ENCODE measurements around the gene RACGAP1. TPM values are rescaled to one million over a fixed set of nuclear protein-coding genes. Genes with fewer than 3 reads are reported as not detected.
A peak's percentile ranks its signal among the peaks of the same experiment; 100 is the strongest.

Gene RACGAP1
- total and polyA plus RNA-seq, 2 of the 8 experiments (the other 6 are each of a cell fraction or from before 2014, with no cell fraction given) = 18.0 to 66.3 TPM

DNA sequence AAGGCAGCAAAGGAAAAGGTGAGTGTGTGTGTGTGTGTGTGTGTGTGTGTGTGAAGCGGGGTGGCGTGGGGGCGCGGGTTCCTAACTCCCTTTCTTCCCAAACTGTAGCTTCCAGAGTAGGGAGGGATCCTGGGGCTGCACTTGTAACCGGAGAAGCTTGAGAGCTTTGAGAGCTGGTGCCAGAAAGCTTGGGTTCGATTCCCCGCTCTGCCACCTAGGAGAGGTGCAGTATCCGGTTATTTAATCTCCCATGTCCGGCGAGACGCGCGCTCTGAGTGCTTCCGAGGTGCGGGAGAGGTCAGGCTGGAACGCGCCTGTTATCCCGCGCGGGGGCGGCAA lies 7.2 kb upstream of the RACGAP1 start (continued):
- TF ChIP-seq, protein P1, sequence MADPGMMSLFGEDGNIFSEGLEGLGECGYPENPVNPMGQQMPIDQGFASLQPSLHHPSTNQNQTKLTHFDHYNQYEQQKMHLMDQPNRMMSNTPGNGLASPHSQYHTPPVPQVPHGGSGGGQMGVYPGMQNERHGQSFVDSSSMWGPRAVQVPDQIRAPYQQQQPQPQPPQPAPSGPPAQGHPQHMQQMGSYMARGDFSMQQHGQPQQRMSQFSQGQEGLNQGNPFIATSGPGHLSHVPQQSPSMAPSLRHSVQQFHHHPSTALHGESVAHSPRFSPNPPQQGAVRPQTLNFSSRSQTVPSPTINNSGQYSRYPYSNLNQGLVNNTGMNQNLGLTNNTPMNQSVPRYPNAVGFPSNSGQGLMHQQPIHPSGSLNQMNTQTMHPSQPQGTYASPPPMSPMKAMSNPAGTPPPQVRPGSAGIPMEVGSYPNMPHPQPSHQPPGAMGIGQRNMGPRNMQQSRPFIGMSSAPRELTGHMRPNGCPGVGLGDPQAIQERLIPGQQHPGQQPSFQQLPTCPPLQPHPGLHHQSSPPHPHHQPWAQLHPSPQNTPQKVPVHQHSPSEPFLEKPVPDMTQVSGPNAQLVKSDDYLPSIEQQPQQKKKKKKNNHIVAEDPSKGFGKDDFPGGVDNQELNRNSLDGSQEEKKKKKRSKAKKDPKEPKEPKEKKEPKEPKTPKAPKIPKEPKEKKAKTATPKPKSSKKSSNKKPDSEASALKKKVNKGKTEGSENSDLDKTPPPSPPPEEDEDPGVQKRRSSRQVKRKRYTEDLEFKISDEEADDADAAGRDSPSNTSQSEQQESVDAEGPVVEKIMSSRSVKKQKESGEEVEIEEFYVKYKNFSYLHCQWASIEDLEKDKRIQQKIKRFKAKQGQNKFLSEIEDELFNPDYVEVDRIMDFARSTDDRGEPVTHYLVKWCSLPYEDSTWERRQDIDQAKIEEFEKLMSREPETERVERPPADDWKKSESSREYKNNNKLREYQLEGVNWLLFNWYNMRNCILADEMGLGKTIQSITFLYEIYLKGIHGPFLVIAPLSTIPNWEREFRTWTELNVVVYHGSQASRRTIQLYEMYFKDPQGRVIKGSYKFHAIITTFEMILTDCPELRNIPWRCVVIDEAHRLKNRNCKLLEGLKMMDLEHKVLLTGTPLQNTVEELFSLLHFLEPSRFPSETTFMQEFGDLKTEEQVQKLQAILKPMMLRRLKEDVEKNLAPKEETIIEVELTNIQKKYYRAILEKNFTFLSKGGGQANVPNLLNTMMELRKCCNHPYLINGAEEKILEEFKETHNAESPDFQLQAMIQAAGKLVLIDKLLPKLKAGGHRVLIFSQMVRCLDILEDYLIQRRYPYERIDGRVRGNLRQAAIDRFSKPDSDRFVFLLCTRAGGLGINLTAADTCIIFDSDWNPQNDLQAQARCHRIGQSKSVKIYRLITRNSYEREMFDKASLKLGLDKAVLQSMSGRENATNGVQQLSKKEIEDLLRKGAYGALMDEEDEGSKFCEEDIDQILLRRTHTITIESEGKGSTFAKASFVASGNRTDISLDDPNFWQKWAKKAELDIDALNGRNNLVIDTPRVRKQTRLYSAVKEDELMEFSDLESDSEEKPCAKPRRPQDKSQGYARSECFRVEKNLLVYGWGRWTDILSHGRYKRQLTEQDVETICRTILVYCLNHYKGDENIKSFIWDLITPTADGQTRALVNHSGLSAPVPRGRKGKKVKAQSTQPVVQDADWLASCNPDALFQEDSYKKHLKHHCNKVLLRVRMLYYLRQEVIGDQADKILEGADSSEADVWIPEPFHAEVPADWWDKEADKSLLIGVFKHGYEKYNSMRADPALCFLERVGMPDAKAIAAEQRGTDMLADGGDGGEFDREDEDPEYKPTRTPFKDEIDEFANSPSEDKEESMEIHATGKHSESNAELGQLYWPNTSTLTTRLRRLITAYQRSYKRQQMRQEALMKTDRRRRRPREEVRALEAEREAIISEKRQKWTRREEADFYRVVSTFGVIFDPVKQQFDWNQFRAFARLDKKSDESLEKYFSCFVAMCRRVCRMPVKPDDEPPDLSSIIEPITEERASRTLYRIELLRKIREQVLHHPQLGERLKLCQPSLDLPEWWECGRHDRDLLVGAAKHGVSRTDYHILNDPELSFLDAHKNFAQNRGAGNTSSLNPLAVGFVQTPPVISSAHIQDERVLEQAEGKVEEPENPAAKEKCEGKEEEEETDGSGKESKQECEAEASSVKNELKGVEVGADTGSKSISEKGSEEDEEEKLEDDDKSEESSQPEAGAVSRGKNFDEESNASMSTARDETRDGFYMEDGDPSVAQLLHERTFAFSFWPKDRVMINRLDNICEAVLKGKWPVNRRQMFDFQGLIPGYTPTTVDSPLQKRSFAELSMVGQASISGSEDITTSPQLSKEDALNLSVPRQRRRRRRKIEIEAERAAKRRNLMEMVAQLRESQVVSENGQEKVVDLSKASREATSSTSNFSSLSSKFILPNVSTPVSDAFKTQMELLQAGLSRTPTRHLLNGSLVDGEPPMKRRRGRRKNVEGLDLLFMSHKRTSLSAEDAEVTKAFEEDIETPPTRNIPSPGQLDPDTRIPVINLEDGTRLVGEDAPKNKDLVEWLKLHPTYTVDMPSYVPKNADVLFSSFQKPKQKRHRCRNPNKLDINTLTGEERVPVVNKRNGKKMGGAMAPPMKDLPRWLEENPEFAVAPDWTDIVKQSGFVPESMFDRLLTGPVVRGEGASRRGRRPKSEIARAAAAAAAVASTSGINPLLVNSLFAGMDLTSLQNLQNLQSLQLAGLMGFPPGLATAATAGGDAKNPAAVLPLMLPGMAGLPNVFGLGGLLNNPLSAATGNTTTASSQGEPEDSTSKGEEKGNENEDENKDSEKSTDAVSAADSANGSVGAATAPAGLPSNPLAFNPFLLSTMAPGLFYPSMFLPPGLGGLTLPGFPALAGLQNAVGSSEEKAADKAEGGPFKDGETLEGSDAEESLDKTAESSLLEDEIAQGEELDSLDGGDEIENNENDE (IDR thresholded peaks at IDR 0.05; ENCODE audit: insufficient replicate concordance, low read length) = no peak
- TF ChIP-seq KDM1A (IDR thresholded peaks at IDR 0.05; ENCODE audit: borderline replicate concordance, low read length) = peak; percentile 45; the same call in 1 of the 2 replicates
- TF ChIP-seq BACH1 (IDR thresholded peaks at IDR 0.05; ENCODE audit: low read length) = no peak
- TF ChIP-seq GABPA (IDR thresholded peaks at IDR 0.05; ENCODE audit: borderline replicate concordance, insufficient read depth, low read length) = no peak
- no peak for TF ChIP-seq CREB1 (IDR thresholded peaks at IDR 0.05)
- TF ChIP-seq RAD21 (IDR thresholded peaks at IDR 0.05 in 1 of 2, conservative IDR thresholded peaks at IDR 0.05 in 1 of 2; ENCODE audit: low read depth in 2 of 2, low read length in 2 of 2) = no peak
- TF ChIP-seq, protein P2, sequence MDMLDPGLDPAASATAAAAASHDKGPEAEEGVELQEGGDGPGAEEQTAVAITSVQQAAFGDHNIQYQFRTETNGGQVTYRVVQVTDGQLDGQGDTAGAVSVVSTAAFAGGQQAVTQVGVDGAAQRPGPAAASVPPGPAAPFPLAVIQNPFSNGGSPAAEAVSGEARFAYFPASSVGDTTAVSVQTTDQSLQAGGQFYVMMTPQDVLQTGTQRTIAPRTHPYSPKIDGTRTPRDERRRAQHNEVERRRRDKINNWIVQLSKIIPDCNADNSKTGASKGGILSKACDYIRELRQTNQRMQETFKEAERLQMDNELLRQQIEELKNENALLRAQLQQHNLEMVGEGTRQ (IDR thresholded peaks at IDR 0.05; ENCODE audit: low read length) = no peak
- no peak for TF ChIP-seq CBX8 (IDR thresholded peaks at IDR 0.05; ENCODE audit: borderline replicate concordance, low read depth, low read length)
- TF ChIP-seq, protein P3, sequence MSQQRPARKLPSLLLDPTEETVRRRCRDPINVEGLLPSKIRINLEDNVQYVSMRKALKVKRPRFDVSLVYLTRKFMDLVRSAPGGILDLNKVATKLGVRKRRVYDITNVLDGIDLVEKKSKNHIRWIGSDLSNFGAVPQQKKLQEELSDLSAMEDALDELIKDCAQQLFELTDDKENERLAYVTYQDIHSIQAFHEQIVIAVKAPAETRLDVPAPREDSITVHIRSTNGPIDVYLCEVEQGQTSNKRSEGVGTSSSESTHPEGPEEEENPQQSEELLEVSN (IDR thresholded peaks at IDR 0.05) = no peak
- no peak for TF ChIP-seq KDM4A (IDR thresholded peaks at IDR 0.05; ENCODE audit: low read depth, low read length, severe bottlenecking)
